Body of pancreas (tissue), 4 donors: ENCODE measurements around the gene MPDZ. TPM values are rescaled to one million over a fixed set of nuclear protein-coding genes. Genes with fewer than 3 reads are reported as not detected.

Source experiments
- ATAC-seq: fragments of 150-250 bp; one replicate; pipeline ENCODE4 v1.9.1; 2016
- DNase-seq, 4 donors: peaks; one replicate each; pipeline ENCODE4 v3.0.0-alpha.2; 2019
- H3K27ac ChIP-seq, 4 donors: fragments of 200-600 bp; sonication (generic); 1 replicate in 3 of 4; 2 replicates in 1 of 4; pipeline versions ENCODE4 v1.5.1 to v1.6.1; 2016 to 2019; ENCODE audit warnings: mild to moderate bottlenecking in 1 of 4, mixed read lengths in 1 of 4, moderate library complexity in 1 of 4
- H3K27me3 ChIP-seq, 2 donors: fragments of 200-600 bp; sonication (generic); one replicate each; pipeline ENCODE4 v1.6.0; 2016; ENCODE audit warnings: mild to moderate bottlenecking in 1 of 2
- H3K36me3 ChIP-seq, 2 donors: fragments of 200-600 bp; sonication (generic); replicated peaks in 1 of 2; 2 replicates each; pipeline ENCODE4 v1.5.1; 2016; ENCODE audit warnings: low read depth in 2 of 2; ENCODE audit not compliant: insufficient read depth in 1 of 2
- H3K4me1 ChIP-seq: fragments of 200-600 bp; sonication (generic); one replicate; pipeline ENCODE4 v1.6.0; 2016
- H3K4me3 ChIP-seq, 2 donors: fragments of 200-600 bp; sonication (generic); 1 replicate in 1 of 2; 2 replicates in 1 of 2; pipeline ENCODE4 v1.5.1; 2016 to 2019
- H3K9me3 ChIP-seq, 3 donors: fragments of 200-600 bp; sonication (generic); 1 replicate in 2 of 3; 2 replicates in 1 of 3; pipeline ENCODE4 v1.5.1; 2016
- CTCF ChIP-seq, 7 experiments: fragments of 450-650 bp in 4 of 7; fragments of 200-600 bp in 3 of 7; sonication (generic) in 3 of 7; IDR thresholded peaks; one replicate each; pipeline ENCODE4 v1.5.1; 2016 to 2019; ENCODE audit warnings: antibody characterized with exemption in 7 of 7
- POLR2A ChIP-seq, 3 donors: fragments of 450-650 bp; IDR thresholded peaks; one replicate each; pipeline ENCODE4 v1.6.1; 2016; ENCODE audit warnings: antibody characterized with exemption in 3 of 3, mild to moderate bottlenecking in 2 of 3
- WGBS, 2 donors: methylation state at CpG; one replicate each; pipeline ENCODE4 v1.1.5; 2017; 5-methylcytosine and 5-hydroxymethylcytosine counted together
- intact Hi-C: fragments of 100-400 bp; cut with DNase I; formaldehyde crosslinking; loops from one replicate; pipeline ENCODE4 v1.15.1; 2023
- total RNA-seq, 2 donors: library from RNA; depleted of rRNA; stranded (reverse); fragments of >200 nt; gene quantifications; one replicate each; pipeline ENCODE4 v1.1.0, GENCODE V29; 2016

MPDZ gene
- total RNA-seq = 10 to 100 TPM; 12.5 to 17.1 TPM

- TF ChIP-seq POLR2A (IDR thresholded peaks at IDR 0.05) (peak in 2 of 3 donors; percentile 25 to 26), CTCF (IDR thresholded peaks at IDR 0.05) (peak in 2 of 7 experiments; percentile 7 to 29)
- intact Hi-C loops = no loop called here
- Histone ChIP-seq H3K4me3 (peak within 1 kb of the TSS; percentile 58 to 69), H3K27ac (peak within 1 kb of the TSS; percentile 69 to 76 (median 74)), H3K9me3 (no peaks in the 10 kb centered on the region), H3K27me3 (no peaks in the 10 kb centered on the region), H3K4me1 (peaks cover 6% of the 10 kb centered on the region), H3K36me3 (no peaks in the 10 kb centered on the region)
- ATAC-seq (peak; percentile 88), DNase-seq (peak; percentile 57 to 76 (median 66))
- WGBS, 2 donors = 4 to 14% methylated on average over 15 to 44 of the region's 82 CpGs
Measured at GRCh38 chr9:13279284-13280141, at the start of gene MPDZ. TSS of gene MPDZ (minus strand) at chr9:13279692. CDS start at chr9:13250315, 29,377 bp downstream.

GRCh38 chr9:13324988-13325387, 45.5 kb upstream of the MPDZ start:
- TF ChIP-seq POLR2A (IDR thresholded peaks at IDR 0.05) (no peak), CTCF (IDR thresholded peaks at IDR 0.05) (no peak)
- DNase-seq (no peak), ATAC-seq (no peak)
- Histone ChIP-seq H3K36me3 (no peaks in the 10 kb centered on the region), H3K4me3 (no peak overlapping the region), H3K4me1 (no peaks in the 10 kb centered on the region), H3K27me3 (no peaks in the 10 kb centered on the region), H3K9me3 (no peaks in the 10 kb centered on the region), H3K27ac (no peak overlapping the region)
- 57 to 74% methylated on average over 1 of the region's 1 CpG for WGBS, 2 donors
- intact Hi-C loops = no loop called here

GRCh38 chr9:13322828-13323550, 43.5 kb upstream of the MPDZ start:
- DNase-seq (no peak), ATAC-seq (no peak)
- Histone ChIP-seq H3K27ac (no peak overlapping the region), H3K27me3 (no peaks in the 10 kb centered on the region), H3K36me3 (no peaks in the 10 kb centered on the region), H3K9me3 (no peaks in the 10 kb centered on the region), H3K4me3 (no peak overlapping the region), H3K4me1 (no peaks in the 10 kb centered on the region)
- TF ChIP-seq CTCF (IDR thresholded peaks at IDR 0.05) (no peak), POLR2A (IDR thresholded peaks at IDR 0.05) (no peak)
- WGBS, 2 donors = 79 to 81% methylated on average over 29 of the region's 29 CpGs
- intact Hi-C loops = no loop called here

- TF ChIP-seq CTCF (IDR thresholded peaks at IDR 0.05) (no peak), POLR2A (IDR thresholded peaks at IDR 0.05) (no peak)
- Histone ChIP-seq H3K4me1 (no peaks in the 10 kb centered on the region), H3K27ac (no peak overlapping the region), H3K9me3 (no peaks in the 10 kb centered on the region), H3K4me3 (no peak overlapping the region), H3K27me3 (no peaks in the 10 kb centered on the region), H3K36me3 (no peaks in the 10 kb centered on the region)
- WGBS, 2 donors = 72 to 81% methylated on average over 4 of the region's 4 CpGs
- ATAC-seq (no peak), DNase-seq (no peak)
- intact Hi-C loops = no loop called here
Measured at GRCh38 chr9:13318027-13318426, 38.5 kb upstream of the MPDZ start.
